CD4-positive, alpha-beta T cell treated with Interleukin-4 for 4 hours (primary cell): Measurements from ENCODE around the gene RDX.
"Not testable (repeated sequence)": the region's sequence is repeated elsewhere in the genome, so short reads cannot be mapped to it uniquely, and the experiment has no call there.

Source experiments
- DNase-seq: peaks from one replicate; pipeline ENCODE4 v3.0.0-alpha.2; 2020

RDX gene

GRCh38 chr11:110305169-110306018 is 9.0 kb upstream of the RDX start:
- no peak for DNase-seq

- DNase-seq = no peak
Measured at GRCh38 chr11:110303414-110303826, 7.0 kb upstream of the RDX start.

- no peak for DNase-seq
Measured at GRCh38 chr11:110301577-110301976, 5.2 kb upstream of the RDX start.

- DNase-seq = no peak
Measured at GRCh38 chr11:110301032-110301431, 4.6 kb upstream of the RDX start.

GRCh38 chr11:110299006-110299785 is 2.8 kb upstream of the RDX start:
- DNase-seq = no peak

GRCh38 chr11:110298301-110298765 is 1.9 kb upstream of the RDX start:
- no peak for DNase-seq

- peak; percentile 29 for DNase-seq
Measured at GRCh38 chr11:110297726-110298300, 1.4 kb upstream of the RDX start.

- DNase-seq = no peak
Measured at GRCh38 chr11:110297076-110297725, 787 bp upstream of the RDX start.

GRCh38 chr11:110295531-110296225 is 736 bp downstream of the RDX start:
- peak; percentile 33 for DNase-seq

GRCh38 chr11:110295086-110295485 is 1.3 kb downstream of the RDX start:
- DNase-seq = no peak

GRCh38 chr11:110294509-110294908 is 1.9 kb downstream of the RDX start:
- DNase-seq = no peak

- DNase-seq = no peak
Measured at GRCh38 chr11:110293389-110293788, 3.0 kb downstream of the RDX start.

GRCh38 chr11:110292146-110292545 is 4.3 kb downstream of the RDX start:
- not testable (repeated sequence) for DNase-seq

- DNase-seq = no peak
Measured at GRCh38 chr11:110290591-110291334, 5.7 kb downstream of the RDX start.

- no peak for DNase-seq
Measured at GRCh38 chr11:110289472-110289871, 6.9 kb downstream of the RDX start.

GRCh38 chr11:110287537-110287936 is 8.9 kb downstream of the RDX start:
- DNase-seq = no peak

GRCh38 chr11:110286298-110287040 is 9.9 kb downstream of the RDX start:
- DNase-seq = no peak

- no peak for DNase-seq
Measured at GRCh38 chr11:110283862-110284261, 12.6 kb downstream of the RDX start.

- DNase-seq = not testable (repeated sequence)
Measured at GRCh38 chr11:110280595-110280994, 15.8 kb downstream of the RDX start.

- no peak for DNase-seq
Measured at GRCh38 chr11:110279881-110280280, 16.5 kb downstream of the RDX start.

- DNase-seq = no peak
Measured at GRCh38 chr11:110272919-110273318, 23.5 kb downstream of the RDX start.
